Measurements from ENCODE around the gene DBH.

GRCh38 chr9:133705576-133705975, 69.4 kb downstream of the DBH start:
- TF ChIP-seq CTCF (IDR thresholded peaks at IDR 0.05; ENCODE audit: insufficient read depth, low read length, poor library complexity, severe bottlenecking) (no peak), EZH2phosphoT487 (conservative IDR thresholded peaks at IDR 0.05; ENCODE audit: low read length) (no peak)
